Measurements from ENCODE around the gene MYH6. TPM values are rescaled to one million over a fixed set of nuclear protein-coding genes. Genes with fewer than 3 reads are reported as not detected.
A peak's percentile ranks its signal among the peaks of the same experiment; 100 is the strongest.

Gene MYH6
- total RNA-seq, 1 donor from 2014 or later: 4,258 TPM

GRCh38 chr14:23382731-23383440, 25.2 kb downstream of the MYH6 start:
- intact Hi-C loops (cut with micrococcal nuclease): no loop called here
- ATAC-seq (no peak), DNase-seq (no peak)

- intact Hi-C loops (cut with micrococcal nuclease): no loop called here
- DNase-seq (no peak), ATAC-seq (no peak)
These were observed 25.8 kb downstream of the MYH6 start for GRCh38 chr14:23382276-23382675.

- no peak for DNase-seq
- ATAC-seq: no peak
- intact Hi-C loops (cut with micrococcal nuclease): no loop called here
These were observed 26.2 kb downstream of the MYH6 start for GRCh38 chr14:23381871-23382270.

- intact Hi-C loops (cut with micrococcal nuclease): no loop called here
- ATAC-seq: no peak
- DNase-seq: no peak
These were observed 27.1 kb downstream of the MYH6 start for GRCh38 chr14:23380976-23381375.

- ATAC-seq (peak; percentile 13), DNase-seq (no peak)
These were observed 27.7 kb downstream of the MYH6 start for GRCh38 chr14:23380197-23380914.

GRCh38 chr14:23379366-23380196, 28.5 kb downstream of the MYH6 start:
- intact Hi-C loops (cut with micrococcal nuclease): no loop called here

More at GRCh38 chr14:23380197-23380914, 27.7 kb downstream of the MYH6 start:
- intact Hi-C loops (cut with micrococcal nuclease): no loop called here

GRCh38 chr14:23378612-23379220, 29.4 kb downstream of the MYH6 start:
- intact Hi-C loops (cut with micrococcal nuclease): no loop called here
- ATAC-seq (peak; percentile 7), DNase-seq (peak; percentile 62)

More at GRCh38 chr14:23379366-23380196, 28.5 kb downstream of the MYH6 start:
- ATAC-seq: peak; percentile 52
- peak; percentile 84 for DNase-seq

- DNase-seq (no peak), ATAC-seq (no peak)
- intact Hi-C loops (cut with micrococcal nuclease): no loop called here
These were observed 30.2 kb downstream of the MYH6 start for GRCh38 chr14:23377573-23378563.

- ATAC-seq: no peak
- no peak for DNase-seq
- intact Hi-C loops (cut with micrococcal nuclease): no loop called here
These were observed 30.9 kb downstream of the MYH6 start for GRCh38 chr14:23377198-23377550.

- intact Hi-C loops (cut with micrococcal nuclease): no loop called here
- peak; percentile 21 for ATAC-seq
- DNase-seq: peak; percentile 63
These were observed 31.4 kb downstream of the MYH6 start, which contains the start of gene CMTM5 for GRCh38 chr14:23376482-23377197. Gene CMTM5, plus strand, starts transcription at chr14:23377046. Its CDS starts 206 bp downstream, at chr14:23377252.

- intact Hi-C loops (cut with micrococcal nuclease): no loop called here
- ATAC-seq (no peak), DNase-seq (no peak)
These were observed 32.4 kb downstream of the MYH6 start for GRCh38 chr14:23375527-23376251.

GRCh38 chr14:23373041-23373440, 35.0 kb downstream of the MYH6 start:
- ATAC-seq (no peak), DNase-seq (no peak)
- intact Hi-C loops (cut with micrococcal nuclease): no loop called here

GRCh38 chr14:23372509-23372908, 35.6 kb downstream of the MYH6 start, which contains the start of gene IL25:
Gene IL25, plus strand, starts transcription at chr14:23372809.
- no peak for DNase-seq
- intact Hi-C loops (cut with micrococcal nuclease): no loop called here
- ATAC-seq: no peak

- intact Hi-C loops (cut with micrococcal nuclease): no loop called here
- no peak for ATAC-seq
These were observed 36.2 kb downstream of the MYH6 start for GRCh38 chr14:23371865-23372264.

GRCh38 chr14:23370221-23370620, 37.9 kb downstream of the MYH6 start:
- no peak for ATAC-seq
- DNase-seq: no peak
- intact Hi-C loops (cut with micrococcal nuclease): no loop called here

More at GRCh38 chr14:23371865-23372264, 36.2 kb downstream of the MYH6 start:
- DNase-seq: no peak

- intact Hi-C loops (cut with micrococcal nuclease): no loop called here
- peak; percentile 70 for ATAC-seq
- peak; percentile 83 for DNase-seq
These were observed 41.6 kb downstream of the MYH6 start for GRCh38 chr14:23366426-23366921.

All from left ventricle myocardium superior (tissue), 1 donor.